HL-60/S4 treated with retinoic acid at 250 ng/mL for 4 days and 3 days (cell line): ENCODE results near the gene ARSB.
"Not testable (repeated sequence)": the region's sequence is repeated elsewhere in the genome, so short reads cannot be mapped to it uniquely, and the experiment has no call there.

Experiments
- in situ Hi-C: fragments of 300-500 bp; cut with MboI; formaldehyde crosslinking; loops from 2 replicates; pipeline ENCODE4 v1.7.0; 2022; ENCODE audit warnings: low sequenced_read_pairs

ARSB gene

GRCh38 chr5:78997090-78997489 is 12.0 kb upstream of the ARSB start:
- in situ Hi-C loops, result no loop called here

DNA sequence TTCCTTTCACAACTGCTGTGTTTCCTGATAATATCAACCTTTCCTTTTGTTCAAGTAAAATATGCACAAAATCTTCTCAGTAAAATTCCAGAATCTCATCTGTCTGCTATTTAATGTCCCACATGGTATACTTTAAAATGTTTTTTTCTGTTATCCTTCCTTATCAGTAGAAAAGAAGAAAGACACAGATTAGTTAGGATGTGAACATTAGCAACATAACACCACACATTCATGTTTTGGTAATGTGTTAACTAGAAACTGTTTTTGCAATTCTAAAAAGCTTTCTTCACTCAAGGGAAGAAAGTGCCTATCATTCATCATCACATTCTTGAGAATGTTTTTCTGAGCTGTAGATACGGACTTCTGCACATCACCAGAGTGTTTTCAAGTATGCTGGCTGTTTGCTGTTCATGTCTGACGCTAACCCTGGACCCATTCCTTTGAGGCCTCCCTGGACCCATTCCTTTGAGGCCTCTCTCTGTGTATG is 10.5 kb upstream of the ARSB start:
- in situ Hi-C loops, result no loop called here

- in situ Hi-C loops, result no loop called here
These were observed 8.1 kb upstream of the ARSB start for GRCh38 chr5:78993165-78993564.

GRCh38 chr5:78992146-78992545 is 7.0 kb upstream of the ARSB start:
- in situ Hi-C loops, result no loop called here

GRCh38 chr5:78989080-78989479 is 4.0 kb upstream of the ARSB start:
- in situ Hi-C loops, result no loop called here

GRCh38 chr5:78985725-78986223 is 664 bp upstream of the ARSB start:
- in situ Hi-C loops, result no loop called here

- in situ Hi-C loops, result no loop called here
These were observed 533 bp downstream of the ARSB start for GRCh38 chr5:78984439-78985115.

DNA sequence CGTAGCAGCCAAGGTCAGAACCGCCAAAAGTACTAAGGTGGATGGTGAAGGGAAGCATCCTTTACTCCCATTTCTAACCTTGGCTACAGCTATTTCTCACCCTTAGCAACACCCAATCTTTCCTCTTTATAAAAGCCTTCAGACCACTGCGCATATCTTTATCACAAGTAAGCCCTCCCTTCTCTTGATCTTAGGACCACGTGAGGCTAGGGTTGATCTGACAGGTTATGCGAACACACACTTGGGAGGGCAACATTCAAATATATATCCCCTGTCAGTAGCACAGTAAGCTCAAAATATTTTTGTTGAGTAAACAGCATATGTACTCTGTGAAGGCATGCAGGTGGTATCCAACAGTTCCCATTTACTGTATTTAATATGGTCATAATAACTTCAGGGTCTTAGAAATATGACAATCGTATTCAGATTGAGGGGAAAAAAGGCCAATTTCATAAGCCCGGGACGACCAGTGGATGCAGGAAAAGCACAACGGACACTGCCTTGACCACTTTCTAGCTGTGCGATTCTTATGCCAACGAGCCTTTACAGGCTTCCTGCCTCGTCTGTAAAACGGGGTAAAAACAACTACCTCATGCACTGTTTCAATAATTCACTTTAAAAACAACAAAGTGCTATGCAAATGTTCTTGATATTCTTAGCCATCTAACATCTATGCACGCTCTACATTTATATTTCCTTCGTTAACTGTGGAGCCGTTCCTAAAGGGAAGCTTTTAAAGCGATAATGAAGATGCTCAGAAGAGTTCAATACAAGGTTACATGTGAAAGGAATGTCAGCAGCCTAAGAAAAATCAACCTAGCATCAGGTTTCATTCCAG is 1.3 kb downstream of the ARSB start:
- in situ Hi-C loops, result no loop called here

GRCh38 chr5:78983194-78983593 is 1.9 kb downstream of the ARSB start:
- in situ Hi-C loops, result not testable (repeated sequence)

GRCh38 chr5:78979909-78980308 is 5.2 kb downstream of the ARSB start:
- in situ Hi-C loops, result no loop called here

- in situ Hi-C loops, result no loop called here
These were observed 5.9 kb downstream of the ARSB start for GRCh38 chr5:78979117-78979742.

- in situ Hi-C loops, result no loop called here
These were observed 10.1 kb downstream of the ARSB start for GRCh38 chr5:78975035-78975434.

DNA sequence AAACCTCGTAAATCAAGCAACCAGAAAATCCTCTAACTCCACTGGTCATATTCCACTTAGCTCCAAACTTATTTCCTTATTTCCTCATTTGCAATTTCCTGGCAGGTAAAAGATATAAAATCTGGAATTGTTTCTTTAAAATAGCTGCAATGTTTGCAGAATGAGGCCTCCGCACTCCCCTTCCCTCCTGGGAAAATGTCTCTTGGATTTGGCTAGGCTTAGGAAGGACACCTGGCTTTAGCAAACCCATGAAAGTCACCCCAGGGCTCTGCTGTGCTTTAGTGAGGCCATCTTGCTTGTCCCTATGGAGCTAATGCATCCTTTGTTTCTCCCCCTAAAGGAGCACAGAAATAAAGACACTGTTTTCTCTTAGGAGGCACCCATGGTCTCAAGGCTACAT is 10.5 kb downstream of the ARSB start:
- in situ Hi-C loops, result no loop called here

DNA sequence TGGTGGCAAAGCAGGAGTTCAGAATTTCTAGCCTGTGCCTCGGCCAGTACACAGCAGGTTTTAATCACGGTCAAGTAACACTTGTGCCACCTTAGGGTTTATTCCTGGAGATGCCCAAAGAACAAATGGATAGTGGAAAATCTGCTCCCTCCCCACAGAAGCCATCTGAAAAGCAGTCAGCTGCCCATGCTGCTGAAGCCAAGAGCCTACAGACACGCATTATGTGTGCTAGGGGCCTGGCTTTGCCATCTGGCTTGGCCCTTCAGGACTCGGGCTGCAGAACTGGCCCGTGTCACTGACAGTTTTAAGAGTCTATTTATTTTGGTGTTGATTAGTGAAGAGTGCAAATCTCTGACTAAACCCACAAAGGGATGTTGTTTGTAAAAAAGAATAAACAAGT is 11.1 kb downstream of the ARSB start:
- in situ Hi-C loops, result no loop called here

DNA sequence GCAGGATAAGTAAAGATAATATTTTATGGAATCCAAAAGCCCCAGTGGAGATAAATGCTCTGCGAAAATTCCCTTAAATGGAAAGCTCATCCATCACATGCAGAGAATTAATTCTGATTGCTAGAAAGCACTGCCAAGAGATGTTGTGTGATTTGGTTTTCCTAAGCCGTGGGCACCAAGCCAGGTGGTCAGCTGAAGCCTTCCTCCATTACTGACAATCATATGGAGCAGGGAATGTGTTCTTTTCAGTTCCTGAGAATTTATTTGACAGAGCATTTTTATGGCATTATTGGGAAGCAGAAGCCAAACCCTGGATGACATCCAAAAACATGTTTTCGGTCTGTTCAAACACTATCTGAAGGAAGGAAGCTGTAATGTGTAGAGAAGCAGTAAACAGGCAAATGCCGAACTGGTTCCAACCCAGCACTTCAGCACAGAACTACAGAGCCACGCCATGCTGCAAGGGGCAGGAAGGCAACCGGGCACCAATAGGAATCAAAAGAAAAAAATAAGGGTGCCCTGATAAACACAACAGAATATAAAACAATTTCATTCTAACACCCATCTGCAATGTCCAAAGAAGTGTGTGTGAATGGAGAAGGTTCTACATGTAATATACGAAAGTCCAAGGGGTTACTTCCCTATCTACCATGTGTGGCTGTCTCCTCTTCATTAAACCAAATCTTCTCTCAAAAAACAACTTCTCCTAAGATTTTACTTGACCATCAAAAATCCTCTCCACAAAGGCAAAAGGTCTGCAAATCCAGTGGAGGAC is 12.3 kb downstream of the ARSB start:
- in situ Hi-C loops, result no loop called here

DNA sequence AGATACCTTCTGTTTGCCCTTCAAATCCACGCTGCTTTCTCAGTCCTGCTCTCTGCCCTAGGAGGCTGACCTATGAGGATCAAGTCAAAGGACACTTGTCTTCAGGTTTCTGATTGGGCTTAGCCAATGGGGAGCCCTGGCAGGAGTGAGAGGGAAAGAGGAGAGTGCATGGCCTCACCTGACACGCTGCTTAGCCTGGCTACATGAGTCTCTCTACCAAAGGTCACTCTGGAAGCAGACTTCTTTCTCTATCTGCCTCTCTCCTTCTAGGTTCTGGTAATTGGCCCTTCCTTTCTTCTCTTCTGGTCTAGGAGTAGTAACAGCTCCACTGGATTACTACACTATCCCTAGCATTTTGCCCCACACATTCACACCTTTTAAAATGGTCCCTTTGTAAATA is 13.1 kb downstream of the ARSB start:
- in situ Hi-C loops, result no loop called here

DNA sequence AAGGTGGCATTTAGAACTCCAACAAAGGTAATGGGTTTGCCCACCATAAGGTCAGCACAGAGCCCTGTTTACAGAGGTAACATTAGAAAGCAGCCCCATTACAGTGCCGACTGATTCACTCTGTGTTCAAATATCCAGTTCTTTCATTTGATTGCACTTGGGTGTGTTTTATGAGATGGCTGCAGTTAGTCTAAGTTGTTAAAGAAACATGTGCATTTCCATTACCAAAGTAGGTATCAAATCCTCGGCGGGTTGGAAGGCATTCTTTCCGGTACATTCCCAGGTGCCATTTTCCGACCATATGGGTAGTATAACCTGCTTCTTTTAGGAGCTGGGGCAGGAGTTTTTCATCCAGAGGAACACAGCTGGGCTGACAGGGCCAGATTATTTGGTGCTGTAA is 16.3 kb downstream of the ARSB start:
- in situ Hi-C loops, result no loop called here

DNA sequence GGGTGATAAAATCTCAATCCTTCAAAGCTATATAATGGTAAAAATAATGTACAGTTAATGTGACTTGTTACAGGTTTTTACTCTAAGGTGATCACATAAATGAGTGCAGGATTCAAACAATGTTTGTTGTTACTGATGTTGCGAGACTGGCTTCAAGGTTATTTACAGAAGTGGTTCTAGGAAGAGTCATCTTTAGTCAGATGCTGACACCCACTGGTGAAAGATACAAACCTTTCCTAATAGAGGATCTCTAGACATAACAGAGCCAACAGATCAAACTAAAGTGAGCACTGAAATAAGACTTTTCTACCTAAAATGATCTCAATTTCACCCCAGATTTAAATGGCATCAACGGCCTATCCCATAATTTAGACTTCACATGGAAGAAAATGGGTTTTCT is 20.2 kb downstream of the ARSB start:
- in situ Hi-C loops, result no loop called here

- in situ Hi-C loops, result no loop called here
These were observed 23.4 kb downstream of the ARSB start for GRCh38 chr5:78961743-78962142.

- in situ Hi-C loops, result no loop called here
These were observed 25.3 kb downstream of the ARSB start for GRCh38 chr5:78959767-78960166.
